Panc1 (cell line): ENCODE measurements around the gene LURAP1L. TPM values are rescaled to one million over a fixed set of nuclear protein-coding genes. Genes with fewer than 3 reads are reported as not detected.

Experiments used
- ATAC-seq: fragments of 200-7000 bp; cut with Tn5 transposase; 2 replicates; pipeline ENCODE4 v1.9.1; 2020; ENCODE audit warnings: mild to moderate bottlenecking, moderate library complexity
- BruUV-seq: library from RNA; stranded (reverse); fragments of 400-500 nt; replicated peaks from 2 replicates; lab custom pipeline; 2021; lab: Mats Ljungman, UMichigan
- CTCF ChIA-PET: fragments of 300-600 bp; sonication (Branson Sonifier 250); formaldehyde crosslinking; loops from one replicate; lab custom pipeline; 2022; ENCODE audit warnings: antibody characterized with exemption; lab: Charles Lee
- POLR2A ChIA-PET: fragments of 300-600 bp; sonication (Branson Sonifier 250); formaldehyde crosslinking; loops from one replicate; lab custom pipeline; 2022; ENCODE audit warnings: antibody characterized with exemption; lab: Charles Lee
- DNase-seq: peaks from one replicate; pipeline ENCODE4 v3.0.0-alpha.2; 2010; ENCODE audit warnings: low read depth, low spot score
- H3K27ac ChIP-seq: 2 replicates; pipeline ENCODE4 v1.5.1; 2011; ENCODE audit warnings: mild to moderate bottlenecking, low read length, inconsistent platforms
- H3K27me3 ChIP-seq: fragments of 200-500 bp; sonication (Bioruptor generic); 2 replicates; pipeline ENCODE4 v1.6.0; 2014; ENCODE audit warnings: low read length, inconsistent platforms; ENCODE audit not compliant: control insufficient read depth, insufficient read depth
- H3K36me3 ChIP-seq: fragments of 200-500 bp; sonication (Bioruptor generic); 2 replicates; pipeline ENCODE4 v1.5.1; 2014; ENCODE audit warnings: inconsistent platforms, mild to moderate bottlenecking, low read length, moderate library complexity; ENCODE audit not compliant: control insufficient read depth, insufficient read depth
- H3K4me1 ChIP-seq: 2 replicates; pipeline ENCODE4 v1.5.1; 2011; ENCODE audit warnings: inconsistent platforms, mild to moderate bottlenecking, low read length, moderate library complexity; ENCODE audit not compliant: control insufficient read depth, insufficient read depth
- H3K4me3 ChIP-seq, 2 experiments: 2 replicates each; pipeline ENCODE4 v1.5.1; 2011 to 2012; ENCODE audit warnings: low read depth in 2 of 2, low read length in 2 of 2, mild to moderate bottlenecking in 2 of 2, inconsistent platforms in 1 of 2, moderate library complexity in 1 of 2
- H3K9me3 ChIP-seq: fragments of 200-500 bp; sonication (Bioruptor generic); 2 replicates; pipeline ENCODE4 v1.5.1; 2014; ENCODE audit warnings: low read depth, mild to moderate bottlenecking, inconsistent platforms, low read length, moderate library complexity; ENCODE audit not compliant: control insufficient read depth, insufficient read depth
- POLR2AphosphoS5 ChIP-seq: IDR thresholded peaks from 2 replicates; pipeline ENCODE4 v1.6.1; 2012; ENCODE audit warnings: mild to moderate bottlenecking, low read depth, low read length, moderate library complexity
- REST ChIP-seq, 2 experiments: IDR thresholded peaks; 2 replicates each; pipeline ENCODE4 v1.6.1; 2011 to 2012; ENCODE audit warnings: low read depth in 2 of 2, control low read depth in 1 of 2, low read length in 1 of 2, mild to moderate bottlenecking in 1 of 2, moderate library complexity in 1 of 2; ENCODE audit not compliant: insufficient read depth in 1 of 2
- SIN3A ChIP-seq: IDR thresholded peaks from 2 replicates; pipeline ENCODE4 v1.6.1; 2012; ENCODE audit warnings: low read depth, mild to moderate bottlenecking, low read length, moderate library complexity, borderline replicate concordance; ENCODE audit not compliant: insufficient read depth
- TCF7L2 ChIP-seq: IDR thresholded peaks from 2 replicates; pipeline ENCODE4 v1.6.1; 2011; ENCODE audit warnings: mild to moderate bottlenecking, low read depth, low read length, inconsistent platforms
- in situ Hi-C: cut with HindIII; loops from 2 replicates; pipeline ENCODE4 v1.10.0; 2016; ENCODE audit warnings: low sequenced_read_pairs, low pct_unique_long_range_greater_than_20kb
- intact Hi-C: fragments of 100-400 bp; cut with micrococcal nuclease; formaldehyde crosslinking; loops from one replicate; pipeline ENCODE4 v1.10.0; 2022; ENCODE audit not compliant: unreplicated experiment
- total RNA-seq: library from RNA; stranded (reverse); gene quantifications from one replicate; pipeline ENCODE4 v1.2.1, GENCODE V29; 2021; ENCODE audit not compliant: unreplicated experiment
- TF ChIP-seq, protein P1 (sequence below): fragments of 450-650 bp; IDR thresholded peaks from 2 replicates; pipeline ENCODE4 v1.5.1; 2017; ENCODE audit warnings: mild to moderate bottlenecking

Gene LURAP1L
- total RNA-seq, 1 experiment from 2014 or later: 6.8 TPM

- no TSS peak for BruUV-seq
- no peaks in the 10 kb centered on the region for H3K36me3 ChIP-seq
- H3K9me3 ChIP-seq: no peaks in the 10 kb centered on the region
- no peak overlapping the region for H3K27ac ChIP-seq
- TF ChIP-seq, protein P1, sequence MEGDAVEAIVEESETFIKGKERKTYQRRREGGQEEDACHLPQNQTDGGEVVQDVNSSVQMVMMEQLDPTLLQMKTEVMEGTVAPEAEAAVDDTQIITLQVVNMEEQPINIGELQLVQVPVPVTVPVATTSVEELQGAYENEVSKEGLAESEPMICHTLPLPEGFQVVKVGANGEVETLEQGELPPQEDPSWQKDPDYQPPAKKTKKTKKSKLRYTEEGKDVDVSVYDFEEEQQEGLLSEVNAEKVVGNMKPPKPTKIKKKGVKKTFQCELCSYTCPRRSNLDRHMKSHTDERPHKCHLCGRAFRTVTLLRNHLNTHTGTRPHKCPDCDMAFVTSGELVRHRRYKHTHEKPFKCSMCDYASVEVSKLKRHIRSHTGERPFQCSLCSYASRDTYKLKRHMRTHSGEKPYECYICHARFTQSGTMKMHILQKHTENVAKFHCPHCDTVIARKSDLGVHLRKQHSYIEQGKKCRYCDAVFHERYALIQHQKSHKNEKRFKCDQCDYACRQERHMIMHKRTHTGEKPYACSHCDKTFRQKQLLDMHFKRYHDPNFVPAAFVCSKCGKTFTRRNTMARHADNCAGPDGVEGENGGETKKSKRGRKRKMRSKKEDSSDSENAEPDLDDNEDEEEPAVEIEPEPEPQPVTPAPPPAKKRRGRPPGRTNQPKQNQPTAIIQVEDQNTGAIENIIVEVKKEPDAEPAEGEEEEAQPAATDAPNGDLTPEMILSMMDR: no peak
- TF ChIP-seq REST (IDR thresholded peaks at IDR 0.05; ENCODE audit: insufficient read depth in 1 of 2, low read depth in 2 of 2, low read length in 1 of 2) (no peak), TCF7L2 (no peak), SIN3A (no peak), POLR2AphosphoS5 (no peak)
- ChIA-PET POLR2A (no interaction called here), CTCF (no interaction called here)
- no peaks in the 10 kb centered on the region for H3K27me3 ChIP-seq
- intact Hi-C loops (no loop called here), in situ Hi-C loops (no loop called here)
- ATAC-seq (no peak), DNase-seq (no peak)
- peaks cover 5% of the 10 kb centered on the region for H3K4me1 ChIP-seq
- H3K4me3 ChIP-seq: no peak overlapping the region
Observed at GRCh38 chr9:12796601-12797000, 21.8 kb downstream of the LURAP1L start.

DNA sequence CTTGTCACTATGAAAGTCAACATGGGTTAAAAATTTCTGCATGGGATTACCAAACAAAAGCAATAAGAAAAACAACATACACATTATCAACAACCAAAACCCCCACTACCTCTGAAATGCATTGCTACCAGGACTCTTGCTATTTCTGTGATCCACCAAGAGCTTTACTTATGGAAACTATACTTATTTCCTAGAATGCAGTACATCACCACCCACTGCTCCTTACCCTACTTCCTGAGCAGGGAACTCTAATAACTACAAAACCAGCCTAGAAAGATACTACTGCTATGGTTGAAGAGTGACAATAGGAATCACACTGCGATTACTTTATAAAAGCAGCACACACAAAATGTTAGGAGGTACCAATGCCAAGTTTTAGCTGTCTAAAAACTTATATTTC, 22.2 kb downstream of the LURAP1L start:
- TF ChIP-seq REST (IDR thresholded peaks at IDR 0.05; ENCODE audit: insufficient read depth in 1 of 2, low read depth in 2 of 2, low read length in 1 of 2): no peak
- TF ChIP-seq TCF7L2: no peak
- TF ChIP-seq SIN3A: no peak
- CTCF ChIA-PET: no interaction called here
- BruUV-seq: no TSS peak
- POLR2A ChIA-PET: no interaction called here
- no peaks in the 10 kb centered on the region for H3K9me3 ChIP-seq
- H3K36me3 ChIP-seq: no peaks in the 10 kb centered on the region
- no peak overlapping the region for H3K4me3 ChIP-seq
- H3K4me1 ChIP-seq: peaks cover 3% of the 10 kb centered on the region
- ATAC-seq (no peak), DNase-seq (no peak)
- no peak overlapping the region; the same call in 1 of the 2 replicates for H3K27ac ChIP-seq
- H3K27me3 ChIP-seq: no peaks in the 10 kb centered on the region
- in situ Hi-C loops (no loop called here), intact Hi-C loops (no loop called here)
